SK-N-MC (cell line): ENCODE results near the gene TMEM161A.

Source experiments
- EZH2 ChIP-seq: fragments of 200-600 bp; sonication (generic); IDR thresholded peaks from one replicate; pipeline ENCODE4 v1.6.1; 2017; ENCODE audit warnings: antibody characterized with exemption
- FOXP2 ChIP-seq: optimal IDR thresholded peaks from 2 replicates; pipeline ENCODE3; 2011; ENCODE audit warnings: mild to moderate bottlenecking, moderate library complexity; ENCODE audit not compliant: insufficient read depth; ENCODE audit errors: extremely low read length, control extremely low read depth
- POLR2AphosphoS5 ChIP-seq: IDR thresholded peaks from 2 replicates; pipeline ENCODE4 v1.6.1; 2012; ENCODE audit warnings: mild to moderate bottlenecking, low read depth, low read length, borderline replicate concordance

- TF ChIP-seq EZH2 (no peak), POLR2AphosphoS5 (no peak), FOXP2 (no peak)
Observed at GRCh38 chr19:19094513-19094912, 43.8 kb downstream of the TMEM161A start.
